GM18502 (cell line): ENCODE data around the gene GGCX.
"Not testable (repeated sequence)": the region's sequence is repeated elsewhere in the genome, so short reads cannot be mapped to it uniquely, and the experiment has no call there.

Experiments
- ATAC-seq: cut with Tn5 transposase; IDR thresholded peaks from one replicate; pipeline ENCODE4 v1.9.1; 2021; ENCODE audit warnings: mild to moderate bottlenecking; ENCODE audit not compliant: unreplicated experiment, poor library complexity

GGCX gene

GRCh38 chr2:85595301-85596025, 34.2 kb upstream of the GGCX start, which contains the start of gene RNF181:
TSS of gene RNF181 (plus strand) at chr2:85595745. CDS start at chr2:85595764, 19 bp downstream.
- peak; percentile 98 for ATAC-seq

GRCh38 chr2:85594715-85595300, 33.5 kb upstream of the GGCX start:
- no peak for ATAC-seq

- no peak for ATAC-seq
Measured at GRCh38 chr2:85593023-85593422, 31.7 kb upstream of the GGCX start.

DNA sequence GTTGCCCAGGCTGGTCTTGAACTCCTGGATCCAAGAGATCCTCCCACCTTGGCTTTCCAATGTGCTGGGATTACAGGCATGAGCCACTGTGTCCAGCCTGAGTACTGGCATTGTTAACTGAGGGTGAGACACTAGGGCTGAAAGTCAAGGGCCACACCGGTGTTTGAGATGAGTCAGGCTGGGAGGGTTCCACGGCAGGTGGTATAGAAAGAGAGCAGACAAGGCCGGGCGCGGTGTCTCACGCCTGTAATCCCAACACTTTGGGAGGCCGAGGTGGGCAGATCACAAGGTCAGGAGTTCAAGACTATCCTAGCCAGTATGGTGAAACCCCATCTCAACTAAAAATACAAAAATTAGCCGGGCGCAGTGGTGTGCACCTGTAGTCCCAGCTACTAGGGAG, 31.0 kb upstream of the GGCX start:
- ATAC-seq = not testable (repeated sequence)

DNA sequence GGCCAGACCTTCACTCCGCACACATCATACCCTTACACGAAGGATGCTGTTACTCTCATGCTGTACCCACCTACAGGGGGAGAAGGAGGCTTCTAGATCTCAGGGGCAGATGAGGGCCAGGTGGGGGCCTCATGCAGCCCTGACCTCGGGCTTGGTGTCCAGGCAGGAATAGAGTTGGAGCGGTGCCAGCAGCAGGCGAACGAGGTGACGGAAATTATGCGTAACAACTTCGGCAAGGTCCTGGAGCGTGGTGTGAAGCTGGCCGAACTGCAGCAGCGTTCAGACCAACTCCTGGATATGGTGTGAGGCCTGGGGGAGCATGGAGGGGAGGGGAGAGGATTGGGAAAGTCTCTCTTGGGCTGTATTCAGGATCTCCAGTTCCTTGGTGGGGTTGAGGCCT, 30.3 kb upstream of the GGCX start:
- ATAC-seq = no peak

DNA sequence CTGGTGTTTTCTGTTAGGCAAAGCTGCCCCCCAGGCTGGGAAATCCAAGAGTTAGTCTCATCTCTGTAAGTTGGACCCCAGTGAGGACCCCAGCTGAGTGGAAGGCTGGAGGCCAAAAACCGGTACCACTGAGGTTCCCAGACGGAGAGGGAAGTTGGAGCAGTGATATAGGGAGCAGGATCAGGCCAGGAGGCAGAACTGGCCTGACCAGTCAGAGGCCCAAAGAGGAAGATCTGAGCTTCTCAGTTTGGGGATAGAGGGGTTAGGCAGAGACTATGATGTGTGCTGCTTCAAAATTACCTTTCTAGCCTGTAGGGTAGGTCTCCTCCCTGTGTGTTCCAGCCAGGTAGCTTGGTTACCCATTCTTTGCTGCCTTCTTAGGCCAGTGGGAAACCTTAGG, 29.7 kb upstream of the GGCX start:
- ATAC-seq = no peak

DNA sequence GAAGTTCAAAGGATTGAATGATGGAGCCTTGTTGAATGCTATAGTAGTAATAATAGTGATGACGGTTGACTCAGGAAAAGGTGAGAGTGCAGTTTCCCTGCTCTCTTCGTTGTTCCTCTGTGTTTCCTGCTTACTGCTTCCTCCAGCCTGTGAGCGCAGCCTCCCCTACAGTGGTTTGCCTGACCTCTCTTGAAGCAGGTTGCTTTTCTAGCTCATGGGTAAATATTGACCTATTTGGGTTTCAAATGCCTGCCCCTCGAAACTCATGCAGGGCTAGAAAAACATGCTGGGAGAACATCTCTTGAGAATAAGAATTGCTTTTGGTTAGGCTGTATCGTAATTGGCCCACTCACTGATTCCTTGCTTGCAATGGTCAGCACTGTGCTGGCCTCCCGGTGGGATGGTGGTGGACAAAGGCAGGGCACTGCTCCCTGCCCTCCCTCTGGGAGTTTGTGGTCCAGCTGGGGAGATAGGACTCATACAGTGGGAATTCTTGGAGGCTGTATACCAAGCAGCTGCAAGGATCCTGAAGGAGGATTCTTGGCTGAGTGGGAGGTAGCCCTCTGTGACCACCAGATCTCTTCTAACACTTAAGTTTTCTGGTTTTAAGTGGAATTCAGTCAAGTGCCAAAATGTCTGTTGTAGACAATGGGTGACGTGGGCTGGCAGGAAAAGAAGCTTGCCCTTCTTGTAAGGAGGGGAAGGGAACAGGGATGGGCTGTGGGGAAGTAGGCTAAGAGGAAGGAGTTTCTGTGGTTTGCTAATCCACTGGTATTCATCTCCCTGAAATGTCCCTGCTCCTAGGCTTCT, 28.9 kb upstream of the GGCX start:
- no peak for ATAC-seq

DNA sequence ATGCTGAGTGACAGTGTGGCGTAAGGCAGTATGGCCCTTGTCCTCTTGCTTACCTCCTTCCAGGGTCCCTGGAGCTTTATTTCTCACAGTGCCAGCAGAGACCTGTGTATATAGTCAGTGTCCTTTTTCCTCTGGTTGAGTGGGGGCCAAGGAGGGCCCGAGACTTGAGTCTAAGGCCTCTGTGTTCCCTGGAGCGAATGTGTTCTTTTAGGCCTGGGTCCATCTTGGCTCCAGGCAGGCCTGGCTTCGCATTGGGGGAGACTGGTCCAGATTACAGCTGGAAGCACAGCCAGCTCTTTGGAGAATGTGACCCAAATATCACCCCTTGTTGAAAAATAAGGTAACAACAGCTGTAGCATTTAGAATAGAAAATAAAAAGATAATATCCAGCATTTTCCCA, 27.9 kb upstream of the GGCX start:
- no peak for ATAC-seq

GRCh38 chr2:85588645-85589044, 27.4 kb upstream of the GGCX start:
- no peak for ATAC-seq

- ATAC-seq = no peak
Measured at GRCh38 chr2:85588236-85588635, 26.9 kb upstream of the GGCX start.

GRCh38 chr2:85585781-85586105, 24.4 kb upstream of the GGCX start:
- no peak for ATAC-seq

- ATAC-seq = peak; percentile 49
Measured at GRCh38 chr2:85584857-85585780, 23.8 kb upstream of the GGCX start.

DNA sequence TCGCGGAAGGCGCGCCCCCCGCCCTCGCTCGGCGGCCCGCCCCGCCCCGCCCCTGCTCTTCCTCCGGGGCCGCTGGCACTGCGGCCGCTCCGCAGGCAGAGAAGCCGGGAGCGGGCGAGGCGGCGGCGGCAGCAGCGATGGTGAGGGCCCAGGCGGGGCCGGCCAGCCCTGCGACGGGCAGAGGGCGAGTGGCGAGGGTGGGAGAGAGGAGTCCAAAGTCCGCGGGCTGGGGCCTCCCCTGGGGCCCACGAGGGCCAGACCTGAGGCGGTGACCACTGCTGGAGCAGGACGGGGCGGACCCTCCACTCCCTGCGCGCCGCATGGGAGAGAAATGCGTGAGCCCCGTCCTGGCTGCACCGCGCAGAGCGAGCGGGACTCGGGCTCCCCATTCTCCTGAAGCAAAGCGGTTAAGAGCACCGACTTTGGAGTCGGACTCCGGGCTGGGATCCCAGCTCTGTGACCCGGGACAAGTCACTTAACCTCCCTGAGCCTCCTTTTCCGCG, 23.1 kb upstream of the GGCX start, which contains the start of gene VAMP5:
Gene VAMP5 (plus strand): TSS at position 78 of the 503 bp plus-strand sequence. CDS start 60 bp downstream, at position 138.
- ATAC-seq = peak; percentile 27

GRCh38 chr2:85583667-85584353, 22.5 kb upstream of the GGCX start:
- peak; percentile 53 for ATAC-seq

DNA sequence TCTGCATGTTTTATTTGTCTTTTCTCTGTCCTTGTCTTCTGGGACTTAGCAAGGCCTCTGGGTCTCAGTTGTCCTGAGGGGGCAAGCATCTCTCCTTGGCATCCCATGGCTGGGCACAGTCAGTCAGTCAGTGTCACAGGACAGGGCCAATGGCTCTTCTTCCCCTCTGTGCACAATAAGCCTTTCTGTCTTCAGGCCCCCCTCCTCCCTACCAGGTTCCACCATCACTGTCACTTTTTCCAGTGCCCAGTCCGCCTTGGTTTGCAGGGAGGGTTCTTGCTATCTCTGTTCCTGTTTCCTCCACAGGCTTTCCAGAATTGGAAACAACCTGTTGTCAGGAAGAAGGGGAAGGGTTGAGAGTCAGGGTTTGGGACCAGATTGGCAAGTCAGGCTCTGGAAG, 21.2 kb upstream of the GGCX start:
- no peak for ATAC-seq

- no peak for ATAC-seq
Measured at GRCh38 chr2:85580206-85580605, 18.9 kb upstream of the GGCX start.

DNA sequence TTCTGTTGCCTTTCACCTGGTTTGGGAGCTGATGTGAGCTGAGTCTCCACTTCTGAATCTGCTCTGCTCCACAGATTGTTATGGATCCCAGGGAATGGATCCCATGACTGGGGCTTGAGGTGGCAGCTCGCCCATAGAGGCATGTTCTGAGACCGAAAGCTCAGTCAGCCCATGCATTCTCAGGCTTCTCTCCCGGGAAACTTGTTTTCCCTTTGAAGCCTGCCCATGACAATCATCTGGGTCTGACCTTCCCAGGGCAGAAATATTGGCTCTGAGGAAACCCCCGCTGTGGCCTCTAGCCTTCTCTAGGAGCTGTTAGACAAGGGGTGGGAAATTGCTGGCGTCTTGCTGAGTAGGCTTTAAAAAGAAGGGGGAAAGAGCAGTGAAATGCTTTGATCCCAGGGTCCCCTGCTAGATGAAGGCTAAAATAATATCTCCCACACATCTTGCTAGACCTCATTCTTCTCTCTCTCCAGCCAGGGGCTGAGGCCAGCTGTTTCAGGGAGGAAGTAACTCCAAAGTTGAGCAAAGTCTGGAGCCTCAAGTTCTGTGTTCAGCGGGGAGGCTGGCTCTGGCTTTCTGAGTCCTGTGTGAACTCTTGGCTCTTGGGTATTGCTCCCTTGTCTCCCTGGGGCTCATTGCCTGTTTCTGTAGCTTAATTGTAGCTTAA, 18.1 kb upstream of the GGCX start:
- ATAC-seq = no peak

DNA sequence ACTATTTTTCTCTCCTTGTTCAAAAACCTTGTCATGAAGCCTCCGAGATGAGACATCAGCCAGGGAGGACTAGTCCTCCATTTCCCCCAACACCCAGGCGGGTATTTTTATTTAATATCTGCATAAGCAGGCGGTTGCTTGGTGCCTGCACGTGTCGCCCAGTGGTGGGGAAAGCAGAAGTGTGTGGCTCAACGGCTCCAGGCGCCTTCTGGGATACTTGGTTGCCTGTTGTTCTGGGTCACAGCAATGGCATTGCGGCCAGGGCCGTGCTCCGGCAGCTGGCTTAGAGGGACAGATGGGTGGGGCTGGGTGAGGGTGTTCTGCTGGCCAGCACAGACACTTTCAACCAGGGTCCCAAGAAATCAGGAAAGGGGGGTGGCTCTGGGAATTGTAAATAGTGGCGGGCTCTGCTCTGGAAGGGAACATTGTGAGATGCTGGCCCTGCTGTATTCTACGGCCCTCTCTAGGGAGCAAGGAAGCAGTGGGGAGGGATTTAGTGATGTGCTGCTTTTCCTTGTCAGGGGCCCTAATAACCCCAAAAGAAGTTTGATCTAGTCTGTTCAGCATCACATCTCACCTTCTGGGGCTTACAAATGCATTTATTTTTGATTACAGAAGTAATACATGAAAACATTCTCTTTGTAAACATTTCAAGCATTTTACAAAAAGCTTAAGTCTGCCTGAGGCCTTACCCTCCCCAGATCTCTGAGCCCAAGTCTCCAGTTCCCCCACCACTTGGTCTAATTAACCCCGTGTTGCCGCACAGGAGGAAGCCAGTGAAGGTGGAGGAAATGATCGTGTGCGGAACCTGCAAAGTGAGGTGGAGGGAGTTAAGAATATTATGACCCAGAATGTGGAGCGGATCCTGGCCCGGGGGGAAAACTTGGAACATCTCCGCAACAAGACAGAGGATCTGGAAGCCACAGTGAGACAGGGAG, 17.2 kb upstream of the GGCX start:
- peak; percentile 61 for ATAC-seq
